Right hindlimb (tissue), 1 donor: Measurements from ENCODE around the gene ACP1.
"Not testable (repeated sequence)": the region's sequence is repeated elsewhere in the genome, so short reads cannot be mapped to it uniquely, and the experiment has no call there.

ENCODE experiments used
- DNase-seq: peaks from one replicate; pipeline ENCODE4 v3.0.0-alpha.2; 2018

ACP1 gene

GRCh38 chr2:314561-315336 is 50.0 kb downstream of the ACP1 start:
- no peak for DNase-seq

GRCh38 chr2:315925-316324 is 51.2 kb downstream of the ACP1 start:
- DNase-seq: not testable (repeated sequence)

- no peak for DNase-seq
Observed at GRCh38 chr2:316381-316780, 51.6 kb downstream of the ACP1 start.

GRCh38 chr2:317501-318424 is 53.0 kb downstream of the ACP1 start:
- no peak for DNase-seq

GRCh38 chr2:319059-319600 is 54.4 kb downstream of the ACP1 start:
- DNase-seq: no peak

GRCh38 chr2:320561-320960 is 55.8 kb downstream of the ACP1 start:
- DNase-seq: no peak

- no peak for DNase-seq
Observed at GRCh38 chr2:322326-322725, 57.6 kb downstream of the ACP1 start.

- no peak for DNase-seq
Observed at GRCh38 chr2:323035-323434, 58.3 kb downstream of the ACP1 start.
